Fibroblast of lung (primary cell): ENCODE measurements around the gene DCLRE1B. TPM values are rescaled to one million over a fixed set of nuclear protein-coding genes. Genes with fewer than 3 reads are reported as not detected.
"Not testable (repeated sequence)": the region's sequence is repeated elsewhere in the genome, so short reads cannot be mapped to it uniquely, and the experiment has no call there.

Experiments
- DNase-seq, 2 donors: peaks; one replicate each; pipeline versions ENCODE4 v3.0.0 to v3.0.0-alpha.2; 2010; ENCODE audit warnings: low read depth in 2 of 2
- H2AFZ ChIP-seq: 2 replicates; pipeline ENCODE4 v1.5.1; 2012; ENCODE audit warnings: low read length, control low read depth, inconsistent platforms
- H3K27ac ChIP-seq: 2 replicates; pipeline ENCODE4 v1.5.1; 2011; ENCODE audit warnings: low read length, control low read depth; ENCODE audit not compliant: insufficient read depth
- H3K27me3 ChIP-seq: 2 replicates; pipeline ENCODE4 v1.5.1; 2011; ENCODE audit warnings: mild to moderate bottlenecking, low read length; ENCODE audit not compliant: control insufficient read depth, insufficient read depth
- H3K36me3 ChIP-seq: 2 replicates; pipeline ENCODE4 v1.5.1; 2011; ENCODE audit warnings: low read length; ENCODE audit not compliant: control insufficient read depth, insufficient read depth
- H3K4me1 ChIP-seq: 2 replicates; pipeline ENCODE4 v1.5.1; 2011; ENCODE audit warnings: low read length; ENCODE audit not compliant: control insufficient read depth, insufficient read depth; ENCODE audit errors: extremely low read depth
- H3K4me2 ChIP-seq: 2 replicates; pipeline ENCODE4 v1.5.1; 2011; ENCODE audit warnings: low read length, control low read depth; ENCODE audit not compliant: insufficient read depth; ENCODE audit errors: extremely low read depth
- H3K4me3 ChIP-seq, 4 experiments: fragments of 200-600 bp in 1 of 4; sonication (generic) in 1 of 4; replicated peaks in 1 of 4; 2 replicates each; pipeline ENCODE4 v1.5.1; 2011 to 2016; ENCODE audit warnings: low read length in 4 of 4, low read depth in 3 of 4, mild to moderate bottlenecking in 3 of 4, control low read depth in 2 of 4, inconsistent platforms in 1 of 4, mixed read lengths in 1 of 4; ENCODE audit not compliant: insufficient read depth in 1 of 4; ENCODE audit errors: control extremely low read depth in 1 of 4
- H3K79me2 ChIP-seq: 2 replicates; pipeline ENCODE4 v1.5.1; 2012; ENCODE audit warnings: mild to moderate bottlenecking, low read length, inconsistent platforms; ENCODE audit not compliant: control insufficient read depth, insufficient read depth
- H3K9ac ChIP-seq: 2 replicates; pipeline ENCODE4 v1.5.1; 2011; ENCODE audit warnings: mild to moderate bottlenecking, low read length, control low read depth; ENCODE audit not compliant: insufficient read depth
- H3K9me3 ChIP-seq: 2 replicates; pipeline ENCODE4 v1.5.1; 2012; ENCODE audit warnings: low read depth, low read length; ENCODE audit not compliant: control insufficient read depth, insufficient read depth
- H4K20me1 ChIP-seq: 2 replicates; pipeline ENCODE4 v1.5.1; 2011; ENCODE audit warnings: low read length; ENCODE audit not compliant: control insufficient read depth, insufficient read depth; ENCODE audit errors: extremely low read depth
- CTCF ChIP-seq, 2 donors: IDR thresholded peaks in 1 of 2; conservative IDR thresholded peaks in 1 of 2; 1 replicate in 1 of 2; 2 replicates in 1 of 2; pipeline ENCODE4 v1.5.1; 2011 to 2012; ENCODE audit warnings: low read length in 2 of 2, control low read depth in 1 of 2, inconsistent platforms in 1 of 2, low read depth in 1 of 2, mild to moderate bottlenecking in 1 of 2
- EZH2 ChIP-seq: IDR thresholded peaks from 2 replicates; pipeline ENCODE4 v1.5.1; 2012; ENCODE audit warnings: low read length, control low read depth, mild to moderate bottlenecking; ENCODE audit errors: missing control alignments
- polyA plus RNA-seq, 2 donors: library from polyadenylated mRNA; depleted of rRNA in 1 of 2; stranded (reverse) in 1 of 2; unstranded in 1 of 2; fragments of >200 nt; gene quantifications; 2 replicates each; pipeline ENCODE4 v1.2.1, GENCODE V29; 2011 to 2012; ENCODE audit warnings: missing spikeins in 1 of 2
- total RNA-seq: library from RNA; depleted of rRNA; stranded (reverse); fragments of >200 nt; gene quantifications from 2 replicates; pipeline ENCODE4 v1.2.1, GENCODE V29; 2014

The DCLRE1B gene
- total and polyA plus RNA-seq, 2 donors (not counting 1 experiment from before 2014, with no cell fraction given): 0.66 to 3.4 TPM

GRCh38 chr1:113946678-113947387 lies 41.7 kb downstream of the DCLRE1B start:
- no peaks in the 10 kb centered on the region for H3K4me1 ChIP-seq
- H2AFZ ChIP-seq: no peak overlapping the region
- H3K36me3 ChIP-seq: no peaks in the 10 kb centered on the region
- H3K9me3 ChIP-seq: no peaks in the 10 kb centered on the region
- peaks cover 14% of the 10 kb centered on the region for H3K79me2 ChIP-seq
- H3K27ac ChIP-seq: no peak overlapping the region
- H3K27me3 ChIP-seq: no peaks in the 10 kb centered on the region
- H3K9ac ChIP-seq: no peak overlapping the region
- no peak for TF ChIP-seq EZH2
- no peak for TF ChIP-seq CTCF (conservative IDR thresholded peaks at IDR 0.05 in 1 of 2, IDR thresholded peaks at IDR 0.05 in 1 of 2; ENCODE audit: low read depth in 1 of 2, low read length in 2 of 2)
- no peak overlapping the region for H3K4me2 ChIP-seq
- peak; percentile 5 to 36 for DNase-seq
- H4K20me1 ChIP-seq: no peaks in the 10 kb centered on the region
- H3K4me3 ChIP-seq: no peak overlapping the region

GRCh38 chr1:113947388-113948107 lies 42.4 kb downstream of the DCLRE1B start:
- Histone ChIP-seq H3K27ac (no peak overlapping the region), H3K4me3 (no peak overlapping the region), H3K27me3 (no peaks in the 10 kb centered on the region), H3K9me3 (no peaks in the 10 kb centered on the region), H3K36me3 (no peaks in the 10 kb centered on the region), H3K4me1 (no peaks in the 10 kb centered on the region), H3K79me2 (peaks cover 14% of the 10 kb centered on the region), H4K20me1 (no peaks in the 10 kb centered on the region), H2AFZ (no peak overlapping the region), H3K4me2 (no peak overlapping the region), H3K9ac (no peak overlapping the region)
- TF ChIP-seq EZH2 (no peak), CTCF (conservative IDR thresholded peaks at IDR 0.05 in 1 of 2, IDR thresholded peaks at IDR 0.05 in 1 of 2; ENCODE audit: low read depth in 1 of 2, low read length in 2 of 2) (no peak)
- DNase-seq: peak; percentile 1 to 2

- H3K4me2 ChIP-seq, H3K4me3 ChIP-seq, H3K27me3 ChIP-seq, H3K9ac ChIP-seq, H4K20me1 ChIP-seq, H3K36me3 ChIP-seq, H2AFZ ChIP-seq, H3K9me3 ChIP-seq, H3K27ac ChIP-seq, H3K4me1 ChIP-seq, DNase-seq: not testable (repeated sequence)
- peaks cover 14% of the 10 kb centered on the region for H3K79me2 ChIP-seq
Measured at GRCh38 chr1:113948151-113948550, 43.0 kb downstream of the DCLRE1B start.
